GM20000 (cell line): Measurements from ENCODE around the gene PDE4A.

Source experiments
- DNase-seq: peaks from one replicate; pipeline ENCODE4 v3.0.0; 2012; ENCODE audit warnings: low spot score
- TF ChIP-seq, protein P1 (sequence below): IDR thresholded peaks from 2 replicates; pipeline ENCODE4 v1.5.1; 2012; ENCODE audit warnings: mild to moderate bottlenecking, control low read depth; ENCODE audit errors: extremely low read depth, missing control alignments

PDE4A gene

DNA sequence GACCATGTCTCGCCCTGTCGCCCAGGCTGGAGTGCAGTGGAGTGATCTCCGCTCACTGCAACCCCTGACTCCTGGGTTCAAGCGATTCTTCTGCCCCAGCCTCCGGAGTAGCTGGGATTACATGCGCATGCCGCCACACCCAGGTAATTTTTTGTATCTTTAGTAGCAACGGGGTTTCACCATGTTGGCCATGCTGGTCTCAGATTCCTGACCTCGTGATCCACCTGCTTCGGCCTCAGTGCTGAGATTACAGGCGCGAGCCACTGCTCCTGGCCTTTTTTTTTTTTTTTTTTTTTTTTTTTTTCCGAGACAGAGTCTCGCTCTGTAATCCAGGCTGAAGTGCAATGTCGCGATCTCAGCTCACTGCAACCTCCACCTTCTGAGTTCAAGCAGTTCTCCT lies 87.7 kb downstream of the PDE4A start:
- TF ChIP-seq, protein P1, sequence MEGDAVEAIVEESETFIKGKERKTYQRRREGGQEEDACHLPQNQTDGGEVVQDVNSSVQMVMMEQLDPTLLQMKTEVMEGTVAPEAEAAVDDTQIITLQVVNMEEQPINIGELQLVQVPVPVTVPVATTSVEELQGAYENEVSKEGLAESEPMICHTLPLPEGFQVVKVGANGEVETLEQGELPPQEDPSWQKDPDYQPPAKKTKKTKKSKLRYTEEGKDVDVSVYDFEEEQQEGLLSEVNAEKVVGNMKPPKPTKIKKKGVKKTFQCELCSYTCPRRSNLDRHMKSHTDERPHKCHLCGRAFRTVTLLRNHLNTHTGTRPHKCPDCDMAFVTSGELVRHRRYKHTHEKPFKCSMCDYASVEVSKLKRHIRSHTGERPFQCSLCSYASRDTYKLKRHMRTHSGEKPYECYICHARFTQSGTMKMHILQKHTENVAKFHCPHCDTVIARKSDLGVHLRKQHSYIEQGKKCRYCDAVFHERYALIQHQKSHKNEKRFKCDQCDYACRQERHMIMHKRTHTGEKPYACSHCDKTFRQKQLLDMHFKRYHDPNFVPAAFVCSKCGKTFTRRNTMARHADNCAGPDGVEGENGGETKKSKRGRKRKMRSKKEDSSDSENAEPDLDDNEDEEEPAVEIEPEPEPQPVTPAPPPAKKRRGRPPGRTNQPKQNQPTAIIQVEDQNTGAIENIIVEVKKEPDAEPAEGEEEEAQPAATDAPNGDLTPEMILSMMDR: no peak
- no peak for DNase-seq

GRCh38 chr19:10508707-10509106 lies 88.4 kb downstream of the PDE4A start:
- TF ChIP-seq, protein P1: no peak

DNA sequence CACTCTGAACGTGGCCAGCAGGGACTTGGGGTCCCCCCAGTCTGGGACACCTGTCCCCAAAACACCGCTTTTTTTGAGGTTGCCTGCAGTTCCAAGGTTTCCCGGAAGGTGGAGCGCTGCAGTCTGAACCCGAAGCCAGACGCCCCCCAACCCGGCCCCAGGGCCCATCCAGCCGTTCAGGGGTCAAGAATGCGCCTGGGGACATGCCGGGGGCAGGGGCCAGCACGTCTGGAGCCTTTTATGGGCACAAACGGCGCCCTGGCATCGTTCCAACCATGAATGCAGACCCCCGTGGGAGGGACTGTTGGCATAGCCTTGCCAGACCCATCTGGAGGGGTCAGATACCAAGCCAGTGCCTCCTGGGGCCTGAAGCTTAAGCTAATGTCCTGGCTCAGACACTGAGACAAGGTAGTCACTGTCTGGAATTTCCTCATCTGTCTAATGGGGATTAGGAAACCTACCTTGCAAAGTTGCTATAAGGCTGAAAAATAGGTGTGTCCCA lies 90.0 kb downstream of the PDE4A start:
- TF ChIP-seq, protein P1: peak; percentile 60
- peak; percentile 85 for DNase-seq

More at GRCh38 chr19:10508707-10509106, 88.4 kb downstream of the PDE4A start:
- DNase-seq: no peak

GRCh38 chr19:10513223-10513622 lies 92.9 kb downstream of the PDE4A start:
- TF ChIP-seq, protein P1: no peak
- no peak for DNase-seq

- TF ChIP-seq, protein P1: no peak
- DNase-seq: peak; percentile 63
Measured at GRCh38 chr19:10514211-10515145, 94.1 kb downstream of the PDE4A start.

GRCh38 chr19:10516064-10516385 lies 95.7 kb downstream of the PDE4A start:
- TF ChIP-seq, protein P1: no peak
- DNase-seq: peak; percentile 9

DNA sequence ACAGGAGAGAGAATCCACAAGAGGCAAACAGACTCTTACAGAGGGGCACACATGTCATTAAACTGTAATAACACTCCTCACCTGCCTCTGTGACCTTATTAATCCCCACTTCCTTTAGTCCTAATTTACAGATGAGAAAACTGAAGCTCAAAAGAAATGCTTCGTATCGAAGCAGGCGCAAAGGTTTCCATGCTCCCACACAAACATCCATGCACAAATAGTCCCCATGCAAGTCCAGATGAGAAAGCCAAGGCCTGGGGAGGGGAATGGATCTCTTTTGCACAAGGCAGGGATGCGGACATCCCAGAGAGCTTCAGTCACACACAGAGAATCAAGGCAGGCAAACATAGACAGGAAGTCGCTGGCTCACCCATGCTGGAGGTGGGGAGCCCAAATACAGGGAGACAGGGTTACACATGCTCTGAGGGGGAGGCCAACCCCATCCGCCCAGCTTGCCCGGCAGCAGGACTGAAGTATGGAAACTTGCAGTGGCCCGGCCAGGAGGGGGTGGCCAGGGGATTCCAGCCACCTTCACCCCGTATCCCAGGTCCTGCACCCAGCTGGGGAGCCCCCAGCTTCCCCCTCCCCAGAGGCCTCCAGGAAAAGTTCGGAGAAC lies 96.4 kb downstream of the PDE4A start:
- DNase-seq: peak; percentile 25
- TF ChIP-seq, protein P1: no peak
